CD4-positive, alpha-beta T cell treated with Interleukin-10 for 1 hour (primary cell): Measurements from ENCODE around the gene NUDT8.
A peak's percentile ranks its signal among the peaks of the same experiment; 100 is the strongest.
"Not testable (repeated sequence)": the region's sequence is repeated elsewhere in the genome, so short reads cannot be mapped to it uniquely, and the experiment has no call there.

Source experiments
- DNase-seq: peaks from one replicate; pipeline ENCODE4 v3.0.0-alpha.2; 2020

Gene NUDT8

DNA sequence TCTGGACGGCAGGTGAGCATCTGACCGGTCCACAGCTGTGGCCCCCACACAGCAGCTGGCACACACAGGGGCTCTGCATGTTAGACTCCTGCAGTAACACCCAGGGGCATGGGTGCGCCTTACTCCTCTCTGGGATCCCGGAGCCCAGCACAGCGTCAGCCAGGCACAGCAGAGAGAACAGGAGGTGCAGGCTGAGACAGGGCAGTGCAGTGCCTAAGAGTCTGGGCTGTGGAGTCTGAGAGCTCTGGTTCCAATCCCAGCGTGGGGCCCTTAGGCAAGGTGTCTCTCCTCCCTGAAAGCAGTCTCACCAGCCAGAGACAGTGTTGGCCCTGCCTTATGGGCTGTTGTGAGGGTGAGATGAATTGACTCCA, 2.3 kb downstream of the NUDT8 start:
- DNase-seq = no peak

GRCh38 chr11:67626970-67627369, 2.8 kb downstream of the NUDT8 start:
- no peak for DNase-seq

DNA sequence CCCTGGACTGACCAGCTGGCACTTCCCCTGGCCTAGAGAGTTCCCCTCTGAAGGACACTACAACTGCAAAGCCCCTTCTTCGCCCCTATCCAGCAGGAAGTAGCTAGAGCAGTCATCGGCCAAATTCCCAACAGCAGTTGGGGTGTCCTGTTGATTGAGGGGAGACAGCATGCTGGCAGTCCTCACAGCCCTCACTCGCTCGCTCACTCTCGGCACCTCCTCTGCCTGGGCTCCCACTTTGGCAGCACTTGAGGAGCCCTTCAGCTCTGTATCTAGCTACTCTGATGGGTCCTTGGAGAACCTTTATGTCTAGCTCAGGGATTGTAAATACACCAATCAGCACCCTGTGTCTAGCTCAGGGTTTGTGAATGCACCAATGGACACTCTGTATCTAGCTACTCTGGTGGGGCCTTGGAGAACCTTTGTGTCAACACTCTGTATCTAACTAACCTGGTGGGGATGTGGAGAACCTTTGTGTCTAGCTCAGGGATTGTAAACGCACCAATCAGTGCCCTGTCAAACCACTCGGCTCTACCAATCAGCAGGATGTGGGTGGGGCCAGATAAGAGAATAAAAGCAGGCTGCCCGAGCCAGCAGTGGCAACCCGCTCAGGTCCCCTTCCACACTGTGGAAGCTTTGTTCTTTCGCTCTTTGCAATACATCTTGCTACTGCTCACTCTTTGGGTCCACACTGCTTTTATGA, 3.5 kb downstream of the NUDT8 start:
- DNase-seq = not testable (repeated sequence)

GRCh38 chr11:67623795-67624194, 5.9 kb downstream of the NUDT8 start:
- not testable (repeated sequence) for DNase-seq

GRCh38 chr11:67622905-67623304, 6.8 kb downstream of the NUDT8 start:
- DNase-seq = not testable (repeated sequence)

DNA sequence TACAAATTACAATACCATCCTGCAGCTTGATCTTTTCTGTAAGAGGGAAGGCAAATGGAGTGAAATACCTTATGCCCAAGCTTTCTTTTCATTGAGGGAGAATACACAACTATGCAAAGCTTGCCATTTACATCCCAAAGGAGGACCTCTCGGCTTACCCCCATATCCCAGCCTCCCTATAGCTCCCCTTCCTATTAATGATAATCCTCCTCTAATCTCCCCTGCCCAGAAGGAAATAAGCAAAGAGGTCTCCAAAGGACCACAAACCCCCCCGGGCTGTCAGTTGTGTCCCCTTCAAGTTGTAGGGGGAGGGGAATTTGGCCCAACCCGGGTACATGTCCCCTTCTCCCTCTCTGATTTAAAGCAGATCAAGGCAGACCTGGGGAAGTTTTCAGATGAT, 7.8 kb downstream of the NUDT8 start:
- DNase-seq = not testable (repeated sequence)

- not testable (repeated sequence) for DNase-seq
These were observed 9.1 kb downstream of the NUDT8 start for GRCh38 chr11:67620621-67621020.

DNA sequence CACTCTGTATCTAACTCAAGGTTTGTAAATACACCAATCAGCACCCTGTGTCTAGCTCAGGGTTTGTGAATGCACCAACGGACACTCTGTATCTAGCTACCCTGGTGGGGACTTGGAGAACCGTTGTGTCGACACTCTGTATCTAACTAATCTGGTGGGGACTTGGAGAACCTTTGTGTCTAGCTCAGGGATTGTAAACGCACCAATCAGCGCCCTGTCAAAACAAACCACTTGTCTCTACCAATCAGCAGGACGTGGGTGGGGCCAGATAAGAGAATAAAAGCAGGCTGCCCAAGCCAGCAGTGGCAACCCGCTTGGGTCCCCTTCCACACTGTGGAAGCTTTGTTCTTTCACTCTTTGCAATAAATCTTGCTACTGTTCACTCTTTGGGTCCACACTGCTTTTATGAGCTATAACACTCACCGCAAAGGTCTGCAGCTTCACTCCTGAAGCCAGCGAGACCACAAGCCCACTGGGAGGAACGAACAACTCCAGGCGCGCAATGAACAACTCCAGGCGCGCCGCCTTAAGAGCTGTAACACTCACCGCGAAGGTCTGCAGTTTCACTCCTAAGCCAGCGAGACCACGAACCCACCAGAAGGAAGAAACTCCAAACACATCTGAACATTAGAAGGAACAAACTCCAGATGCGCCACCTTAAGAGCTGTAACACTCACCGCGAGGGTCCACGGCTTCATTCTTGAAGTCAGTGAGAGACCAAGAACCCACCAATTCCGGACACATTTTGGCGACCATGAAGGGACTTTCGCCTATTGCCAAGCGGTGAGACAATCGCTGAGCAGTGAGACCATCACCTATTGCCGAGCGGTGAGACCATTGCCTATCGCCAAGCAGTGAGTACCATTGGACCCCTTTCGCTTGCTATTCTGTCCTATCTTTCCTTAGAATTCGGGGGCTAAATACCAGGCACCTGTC, 9.8 kb downstream of the NUDT8 start:
- DNase-seq = not testable (repeated sequence)

- not testable (repeated sequence) for DNase-seq
These were observed 10.7 kb downstream of the NUDT8 start for GRCh38 chr11:67618901-67619659.

DNA sequence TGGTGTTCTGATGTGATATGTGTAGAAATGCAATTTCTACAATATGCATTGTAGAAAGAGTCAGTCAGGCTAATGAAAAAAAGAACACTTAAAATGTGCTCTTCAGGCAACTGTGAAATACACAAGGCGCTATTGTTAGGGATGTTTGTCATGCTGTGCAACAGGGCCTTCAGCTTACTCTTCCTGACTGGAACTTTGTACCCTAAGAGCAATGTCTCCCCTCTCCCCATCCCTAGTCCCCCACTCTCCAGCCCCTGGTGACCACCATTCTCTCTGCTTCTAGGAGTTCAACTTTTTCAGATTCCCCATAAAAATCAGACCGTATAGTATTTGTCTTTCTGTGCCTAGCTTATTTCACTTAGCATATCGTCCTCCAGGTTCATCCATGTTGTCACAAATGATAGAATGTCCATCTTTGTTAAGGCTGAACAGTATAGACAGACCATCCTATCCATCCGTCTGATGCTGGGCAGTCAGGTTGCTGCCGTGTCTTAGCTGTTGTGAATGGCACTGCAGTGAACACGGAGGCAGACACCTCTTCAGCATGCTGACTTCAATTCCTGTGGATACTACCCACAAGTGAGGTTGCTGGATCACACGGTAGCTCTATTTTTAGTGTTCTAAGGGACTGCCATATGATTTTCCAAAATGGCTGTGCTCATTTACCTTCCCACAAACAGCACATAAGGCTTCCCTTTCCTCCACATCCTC, 12.3 kb downstream of the NUDT8 start:
- no peak for DNase-seq

- DNase-seq = no peak
These were observed 13.1 kb downstream of the NUDT8 start for GRCh38 chr11:67616431-67617242.

- DNase-seq = peak; percentile 39
These were observed 13.9 kb downstream of the NUDT8 start for GRCh38 chr11:67615728-67616430.

- DNase-seq = peak; percentile 60
These were observed 14.7 kb downstream of the NUDT8 start for GRCh38 chr11:67614730-67615714.

GRCh38 chr11:67613960-67614715, 15.6 kb downstream of the NUDT8 start:
- peak; percentile 89 for DNase-seq

DNA sequence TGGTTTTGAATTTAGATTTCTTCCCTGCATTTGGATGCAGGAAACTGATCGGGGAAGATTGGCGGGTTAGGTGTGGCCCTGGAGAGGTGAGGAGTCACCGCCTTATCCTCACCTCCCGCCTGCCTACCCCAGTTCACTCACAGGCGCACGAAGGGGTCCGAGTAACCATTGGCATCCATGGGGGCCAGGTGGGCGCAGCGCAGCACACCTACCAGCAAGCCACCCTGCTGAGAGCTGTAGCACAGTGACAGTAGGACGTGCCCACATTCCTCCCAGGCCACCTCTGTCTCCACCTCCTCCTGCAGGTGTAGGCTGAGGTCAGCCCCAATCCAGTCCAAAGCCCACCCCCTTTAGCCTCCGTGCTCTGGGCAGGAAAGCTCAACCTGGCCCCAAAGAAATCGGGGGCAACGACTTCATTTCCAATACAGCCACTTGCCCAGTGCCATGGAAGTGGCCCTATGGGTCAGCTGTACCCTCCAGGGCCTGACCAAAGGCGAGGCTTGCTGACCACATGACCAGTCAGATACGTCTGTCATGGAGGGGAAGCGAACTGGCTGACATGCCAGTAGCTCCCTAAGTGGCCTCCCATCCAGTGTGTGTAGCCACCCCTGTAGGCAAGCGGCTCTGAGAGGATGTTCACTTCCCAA, 16.3 kb downstream of the NUDT8 start:
- DNase-seq = no peak

DNA sequence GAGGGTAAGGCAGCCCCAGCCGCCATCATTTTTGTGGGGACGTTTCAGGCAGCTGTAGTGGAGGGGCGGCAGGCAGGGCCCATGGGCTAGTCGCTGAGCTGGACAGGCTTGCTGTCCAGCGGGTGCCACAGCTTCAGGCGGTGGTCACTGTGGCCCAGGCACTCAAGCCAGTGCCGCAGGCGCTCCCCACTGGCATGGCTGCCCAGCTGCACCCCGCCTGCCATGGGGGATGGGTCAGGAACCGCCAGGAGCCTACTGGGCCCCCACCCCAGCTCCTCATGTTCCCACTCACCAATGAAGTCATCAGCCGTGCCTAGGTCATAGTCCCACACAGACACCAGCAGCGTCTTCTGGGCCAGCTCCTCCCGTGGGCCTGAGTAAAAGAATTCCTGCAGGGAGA, 17.0 kb downstream of the NUDT8 start:
- no peak for DNase-seq

GRCh38 chr11:67611704-67612587, 17.8 kb downstream of the NUDT8 start:
- DNase-seq = no peak
